HG03103 (cell line): ENCODE results near the gene FCGR2B.
"Not testable (repeated sequence)": the region's sequence is repeated elsewhere in the genome, so short reads cannot be mapped to it uniquely, and the experiment has no call there.

Source experiments
- ATAC-seq: cut with Tn5 transposase; IDR thresholded peaks from one replicate; pipeline ENCODE4 v1.9.1; 2021; ENCODE audit warnings: low read depth; ENCODE audit not compliant: unreplicated experiment

Gene FCGR2B

DNA sequence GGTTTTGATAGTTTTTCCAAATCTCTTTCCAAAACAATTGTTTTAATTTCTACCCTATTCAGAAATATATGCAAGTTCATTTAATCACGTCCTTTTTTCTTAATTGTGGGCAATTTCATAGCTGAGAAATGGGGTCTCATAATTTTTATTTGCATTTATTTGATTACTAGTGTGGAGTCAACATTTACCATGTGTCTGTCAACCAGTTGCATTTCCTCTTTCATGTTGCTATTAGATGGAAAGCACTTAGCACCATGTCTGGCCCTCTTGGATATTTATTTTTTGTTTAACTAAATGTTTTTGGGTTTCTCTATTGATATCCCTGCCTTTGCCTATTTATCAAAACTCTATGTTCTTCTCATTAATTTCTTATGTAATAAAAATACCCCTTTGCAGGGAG, 18.1 kb upstream of the FCGR2B start:
- not testable (repeated sequence) for ATAC-seq

DNA sequence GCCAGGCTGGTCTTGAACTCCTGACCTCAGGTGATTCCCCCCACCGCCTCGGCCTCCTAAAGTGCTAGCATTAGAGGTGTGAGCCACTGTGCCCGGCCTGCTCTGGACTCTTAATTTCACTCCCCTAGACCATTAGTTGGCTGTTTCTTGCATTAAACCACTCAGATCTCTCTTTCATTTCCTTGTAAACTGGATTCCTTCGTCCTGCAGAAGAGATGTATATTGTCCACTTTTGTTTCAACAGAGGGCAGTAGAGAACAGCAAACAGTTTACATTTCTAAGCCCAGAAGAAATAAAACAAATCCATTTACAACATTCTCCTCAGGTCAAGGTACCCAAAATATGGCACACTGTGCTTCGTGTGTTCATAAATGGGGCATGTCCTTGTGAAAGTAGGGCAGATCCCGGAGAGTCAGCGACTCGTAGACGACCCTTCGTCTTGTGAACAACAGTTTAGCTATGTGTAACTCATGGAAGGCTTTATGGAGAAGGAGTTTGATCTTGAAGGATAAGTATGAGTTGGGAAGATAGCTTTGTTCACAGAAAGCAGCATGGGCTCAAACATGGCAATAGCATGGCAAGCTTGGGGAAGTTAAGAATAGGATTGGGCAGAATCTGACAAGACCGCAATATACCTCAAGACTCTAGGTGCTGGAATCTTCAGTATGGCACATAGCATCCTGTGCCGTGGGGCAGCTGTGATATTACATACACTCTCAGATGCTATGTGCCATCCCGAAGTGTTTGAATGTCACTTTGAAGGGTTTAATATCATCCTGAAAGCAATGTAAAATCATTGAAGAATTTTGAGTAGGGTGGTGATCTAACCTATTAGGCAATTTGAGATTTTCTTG, 15.2 kb upstream of the FCGR2B start:
- ATAC-seq: not testable (repeated sequence)

DNA sequence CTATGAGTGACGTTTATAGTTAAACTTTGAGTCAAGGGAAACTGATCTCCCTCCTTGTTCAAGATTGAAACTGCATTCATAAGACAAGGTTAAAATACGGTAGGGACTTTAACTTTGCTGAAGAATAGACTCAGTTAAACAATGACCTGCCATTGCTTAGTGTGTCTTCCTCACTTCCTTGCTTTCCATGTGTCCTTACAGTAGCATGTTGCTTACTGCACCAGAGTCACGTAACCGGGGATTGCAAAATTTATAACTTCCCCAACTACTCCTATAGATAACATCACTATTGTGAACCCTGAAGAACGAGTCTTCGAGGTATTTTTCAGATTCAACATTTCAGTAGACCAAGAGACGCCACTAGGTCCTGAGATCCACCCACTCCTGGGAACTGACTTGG, 9.4 kb upstream of the FCGR2B start:
- not testable (repeated sequence) for ATAC-seq

DNA sequence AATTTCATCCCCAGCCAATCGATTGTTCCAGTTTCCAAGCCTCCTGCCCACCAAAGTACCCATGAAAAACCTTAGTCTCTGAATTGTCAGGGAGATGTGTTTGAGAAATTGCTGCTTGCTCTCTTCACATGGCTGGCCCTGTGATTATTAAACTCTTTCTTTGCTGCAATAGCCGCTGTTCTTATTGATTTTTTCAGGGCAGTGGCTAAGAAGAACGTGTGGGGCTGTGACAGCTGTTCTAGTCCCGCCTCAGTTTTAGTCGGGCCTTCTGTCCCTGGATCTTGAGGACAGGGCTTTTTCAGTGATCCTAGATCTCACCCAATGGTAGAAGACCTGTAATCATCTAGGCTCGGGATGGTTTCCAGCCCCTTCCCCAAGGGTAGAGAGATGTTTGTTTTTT, 9.0 kb upstream of the FCGR2B start:
- ATAC-seq: not testable (repeated sequence)

DNA sequence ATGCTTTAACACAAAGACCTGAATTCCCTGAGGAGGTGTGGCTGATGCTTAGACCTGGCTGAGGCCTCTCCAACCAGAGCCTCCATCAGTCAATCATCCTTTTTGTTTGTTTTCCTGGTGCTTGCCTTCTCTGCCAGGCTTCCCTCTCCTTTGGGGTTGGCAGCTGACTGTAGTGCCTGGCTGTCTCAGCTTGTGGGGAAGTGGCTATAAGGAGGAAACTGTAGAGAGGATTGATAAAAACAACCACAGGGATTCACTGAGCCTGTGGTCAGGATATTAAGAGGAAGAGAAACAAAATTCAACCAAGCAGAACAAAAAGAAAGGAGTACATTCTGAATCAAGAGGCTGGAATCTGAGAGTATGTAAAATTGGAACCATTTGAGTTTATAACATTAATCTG, 4.4 kb upstream of the FCGR2B start:
- ATAC-seq: not testable (repeated sequence)

DNA sequence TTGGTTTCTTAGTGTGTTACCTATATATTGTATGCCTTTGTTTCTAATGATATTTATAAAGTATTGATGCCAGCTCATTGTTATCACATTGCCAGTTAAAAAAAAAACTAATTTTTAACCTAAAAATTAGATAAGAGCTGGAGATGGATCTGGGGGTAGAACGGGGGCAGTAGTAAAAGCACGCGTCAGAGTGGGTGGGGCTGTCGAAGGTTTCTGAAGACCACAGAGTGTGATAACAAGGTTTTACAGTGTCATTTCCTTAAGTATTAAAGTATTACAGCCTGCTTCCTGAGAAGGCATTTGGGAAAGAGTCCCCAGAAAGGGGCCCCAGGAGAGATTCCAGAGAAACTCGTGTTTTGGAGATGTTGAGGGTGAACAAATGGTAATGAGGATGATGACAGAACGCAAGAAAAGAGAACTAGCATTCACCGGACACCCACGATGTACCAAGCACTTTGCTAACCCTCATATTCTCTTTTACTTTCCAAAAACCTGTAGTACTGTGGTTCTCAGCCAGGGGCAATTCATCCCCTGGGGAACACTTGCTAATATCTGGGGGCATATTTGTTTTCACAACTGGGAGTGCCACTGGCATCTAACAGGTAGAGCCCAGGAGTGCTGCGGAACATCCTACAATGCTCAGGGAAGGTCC, 1.2 kb upstream of the FCGR2B start:
- not testable (repeated sequence) for ATAC-seq

DNA sequence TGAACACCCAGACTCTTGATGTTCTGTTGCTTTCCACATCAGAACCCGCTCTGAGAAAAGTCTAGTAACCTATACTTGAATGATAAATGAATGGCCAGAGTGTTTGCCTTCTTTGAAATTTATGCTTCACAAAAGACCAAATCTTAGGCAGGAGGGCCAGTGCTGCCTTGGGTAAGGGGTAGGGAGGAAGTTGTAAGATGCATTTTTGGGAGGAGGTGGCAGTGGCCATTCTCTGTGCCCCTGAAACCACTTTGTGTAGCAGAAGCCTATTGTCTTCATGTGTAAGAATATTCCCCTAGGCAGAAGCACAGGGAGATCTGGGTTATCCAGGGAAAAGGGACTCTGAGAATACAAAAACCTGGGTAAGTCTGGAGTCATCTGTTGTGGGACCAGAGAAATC, 626 bp downstream of the FCGR2B start:
- not testable (repeated sequence) for ATAC-seq

DNA sequence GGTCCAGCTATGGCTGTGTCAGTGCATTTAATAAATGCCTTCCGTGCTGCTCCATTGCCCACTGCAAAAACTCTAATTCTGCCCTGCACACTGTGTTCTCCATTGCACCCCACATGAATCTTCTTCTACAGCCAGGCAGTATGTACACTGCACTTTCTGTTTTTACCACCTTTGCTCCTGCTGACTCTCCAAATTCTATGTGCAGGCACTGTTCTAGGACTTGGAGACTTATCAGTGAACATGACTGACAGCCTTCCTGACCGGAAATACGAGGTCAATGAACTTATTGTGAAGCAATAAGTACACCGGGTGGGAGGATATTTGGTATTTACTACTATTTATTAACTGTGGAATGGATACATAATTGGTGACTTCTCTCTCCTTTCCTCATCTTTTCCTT, 1.7 kb downstream of the FCGR2B start:
- not testable (repeated sequence) for ATAC-seq

DNA sequence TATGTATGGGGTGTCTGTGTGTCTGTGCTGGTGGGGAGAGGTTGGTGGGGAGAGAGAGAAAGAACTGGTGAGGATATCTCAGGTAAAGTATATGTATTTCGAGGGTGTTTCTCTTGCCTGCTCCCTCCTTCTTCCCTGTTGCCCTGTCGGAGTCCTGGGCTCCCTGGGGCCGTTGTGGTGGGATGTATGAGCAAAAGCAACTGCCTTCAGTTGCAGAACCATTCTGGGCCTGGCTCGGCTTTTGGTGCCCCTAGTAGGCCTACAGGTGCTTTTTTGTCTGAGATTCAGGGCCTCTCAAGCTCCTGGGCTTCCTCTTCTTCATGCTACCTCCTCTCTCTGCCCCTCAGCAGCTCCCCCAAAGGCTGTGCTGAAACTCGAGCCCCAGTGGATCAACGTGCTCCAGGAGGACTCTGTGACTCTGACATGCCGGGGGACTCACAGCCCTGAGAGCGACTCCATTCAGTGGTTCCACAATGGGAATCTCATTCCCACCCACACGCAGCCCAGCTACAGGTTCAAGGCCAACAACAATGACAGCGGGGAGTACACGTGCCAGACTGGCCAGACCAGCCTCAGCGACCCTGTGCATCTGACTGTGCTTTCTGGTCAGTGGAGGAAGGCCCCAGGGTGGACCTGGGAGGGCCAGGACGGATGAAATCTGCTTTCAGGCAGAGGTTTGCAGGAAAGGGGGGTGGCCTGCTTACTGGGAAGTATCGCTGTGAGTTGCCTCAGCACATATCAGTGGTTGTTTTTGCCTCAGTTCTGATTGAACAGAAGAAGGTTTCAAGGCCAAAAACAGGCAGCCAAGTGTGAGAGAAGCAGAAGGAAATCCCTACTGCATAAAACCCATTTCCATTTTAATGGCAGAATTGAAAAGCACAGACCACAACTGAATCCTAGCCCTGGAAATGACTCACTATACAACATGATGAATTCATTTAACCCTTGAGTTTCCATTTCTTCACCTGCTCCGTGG, 8.4 kb downstream of the FCGR2B start:
- ATAC-seq: not testable (repeated sequence)

DNA sequence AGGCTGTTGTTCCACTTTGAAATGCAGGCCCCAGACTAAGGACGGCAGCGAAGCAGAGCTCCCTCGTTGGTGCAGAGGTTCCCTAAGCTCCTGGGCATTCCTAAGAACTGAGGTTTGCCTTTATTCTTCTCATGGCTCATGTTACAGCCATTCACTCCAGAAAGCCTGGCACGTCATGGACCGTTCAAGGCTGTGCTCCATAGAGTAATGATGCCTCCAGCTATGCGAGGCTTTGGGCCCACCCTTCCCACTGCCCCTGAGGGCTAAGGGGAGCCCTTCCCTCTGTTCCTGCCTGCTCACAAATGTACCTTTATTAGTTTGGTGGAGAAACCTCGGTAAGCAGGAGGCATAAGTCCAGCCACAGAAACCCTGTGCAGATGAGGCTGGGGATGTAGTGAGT, 10.5 kb downstream of the FCGR2B start:
- not testable (repeated sequence) for ATAC-seq

DNA sequence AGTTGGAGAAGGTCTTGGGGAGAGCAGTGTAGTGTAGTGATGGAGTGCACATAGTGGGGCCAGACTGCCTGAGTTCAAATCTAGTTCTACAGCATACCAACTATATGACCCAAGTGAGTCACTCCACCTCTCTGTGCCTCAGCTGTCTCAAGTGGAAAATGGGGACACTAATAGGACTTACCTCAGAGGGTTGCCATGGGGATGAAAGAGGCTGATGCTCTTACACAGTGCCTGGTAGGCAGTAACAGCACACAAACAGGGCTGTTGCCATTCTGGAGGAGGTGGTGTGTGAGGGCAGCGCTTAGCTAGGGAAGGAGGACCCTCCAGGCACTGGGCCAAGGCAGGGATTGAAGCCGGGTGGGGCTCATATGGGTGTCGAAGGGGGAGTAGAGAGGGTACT, 11.5 kb downstream of the FCGR2B start:
- ATAC-seq: not testable (repeated sequence)

DNA sequence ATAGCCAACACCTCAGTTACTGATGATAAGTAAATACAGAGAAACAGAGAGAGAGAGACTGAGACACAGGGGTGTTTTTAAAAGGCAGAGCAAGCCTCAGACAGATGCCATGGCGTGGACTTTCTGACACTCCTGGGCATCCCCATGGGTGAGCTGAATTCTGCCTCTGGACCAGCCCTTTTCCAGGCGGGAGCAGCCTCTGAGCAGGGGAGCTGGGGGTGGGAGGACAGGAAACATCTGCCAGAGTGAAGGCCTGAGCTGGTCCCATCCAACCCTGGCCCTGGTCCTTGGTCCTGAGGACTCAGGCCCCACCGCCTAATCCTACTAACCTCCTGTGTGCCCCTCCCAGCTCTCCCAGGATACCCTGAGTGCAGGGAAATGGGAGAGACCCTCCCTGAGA, 12.0 kb downstream of the FCGR2B start:
- not testable (repeated sequence) for ATAC-seq

DNA sequence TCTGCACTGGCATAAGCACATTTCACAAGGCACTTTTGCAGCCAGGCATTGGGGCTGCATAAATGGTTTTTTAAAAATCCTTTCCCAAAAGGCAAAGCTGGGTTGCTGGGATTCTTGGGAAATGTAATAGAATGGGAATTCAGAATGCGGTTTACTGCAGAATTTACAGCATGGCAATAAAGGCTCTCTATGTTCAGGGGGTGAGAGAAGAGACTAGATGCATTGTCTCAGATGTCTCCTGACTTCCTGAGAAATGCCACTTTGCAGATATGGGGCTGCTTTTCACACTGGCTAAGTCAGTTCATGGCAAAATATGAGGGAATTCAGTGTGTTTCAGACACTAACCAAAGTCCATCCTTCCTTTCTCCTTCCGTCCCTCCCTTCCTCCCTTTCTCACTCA, 13.5 kb downstream of the FCGR2B start:
- ATAC-seq: no peak

DNA sequence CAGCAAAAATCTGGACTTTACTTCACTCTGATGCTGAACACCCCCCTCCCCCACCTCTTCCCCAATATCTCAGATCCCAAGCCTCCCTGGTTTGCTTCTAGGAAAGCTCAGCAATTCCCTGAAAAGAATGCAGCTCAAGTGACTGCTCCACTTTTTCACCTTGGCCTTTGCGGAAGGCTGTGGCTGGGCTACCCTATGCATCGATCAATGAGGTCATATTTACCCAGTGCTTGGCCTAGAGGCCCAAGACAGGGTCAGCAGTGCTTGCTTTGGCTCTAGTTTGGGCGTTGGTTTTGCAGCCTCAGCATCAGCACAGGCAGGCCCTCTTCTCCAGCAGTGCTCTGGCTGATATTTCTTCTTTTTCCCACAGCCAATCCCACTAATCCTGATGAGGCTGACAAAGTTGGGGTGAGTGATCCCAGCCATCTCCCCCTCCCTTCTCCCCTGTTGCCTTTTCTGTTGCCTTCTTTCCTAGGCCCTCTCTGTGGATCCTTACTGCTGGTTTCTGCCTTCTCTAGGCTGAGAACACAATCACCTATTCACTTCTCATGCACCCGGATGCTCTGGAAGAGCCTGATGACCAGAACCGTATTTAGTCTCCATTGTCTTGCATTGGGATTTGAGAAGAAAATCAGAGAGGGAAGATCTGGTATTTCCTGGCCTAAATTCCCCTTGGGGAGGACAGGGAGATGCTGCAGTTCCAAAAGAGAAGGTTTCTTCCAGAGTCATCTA, 14.2 kb downstream of the FCGR2B start:
- ATAC-seq: no peak

DNA sequence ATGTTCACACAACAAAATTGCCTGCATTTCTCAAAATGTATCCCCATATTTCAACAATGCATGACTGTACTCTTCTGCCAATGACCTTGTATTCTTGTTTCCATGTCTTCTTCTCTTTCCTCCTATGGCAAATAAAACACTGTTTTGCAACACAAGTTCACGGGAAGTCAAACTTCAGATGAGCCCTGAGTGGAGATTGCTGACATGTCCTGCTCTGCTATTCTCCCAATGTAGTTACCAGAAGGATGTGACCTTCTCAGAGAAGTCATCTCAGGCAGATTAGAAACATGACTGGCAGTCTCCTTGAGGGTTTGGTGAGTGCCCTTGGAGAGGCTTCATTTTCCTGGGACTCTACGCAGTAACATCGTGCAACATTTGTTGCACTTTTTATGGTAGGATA, 15.6 kb downstream of the FCGR2B start:
- ATAC-seq: no peak

DNA sequence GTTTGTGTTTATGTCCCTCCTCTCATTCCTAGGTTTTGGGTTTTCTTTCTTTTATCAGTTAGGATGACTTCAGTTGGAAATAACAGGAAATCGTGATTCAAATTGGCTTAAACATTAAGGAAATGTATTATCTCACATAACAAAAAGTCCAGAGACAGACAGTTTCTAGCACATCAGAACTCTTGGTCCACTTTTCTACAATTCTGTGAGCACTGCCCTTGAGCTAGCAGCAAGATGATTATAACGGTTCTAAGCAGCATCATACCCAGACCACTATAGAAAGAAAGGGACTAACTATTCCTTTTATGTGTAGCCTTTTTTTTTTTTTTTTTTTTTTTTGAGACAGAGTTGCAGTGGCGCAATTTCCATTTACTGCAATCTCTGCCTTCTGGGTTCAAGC, 18.9 kb downstream of the FCGR2B start:
- ATAC-seq: no peak

DNA sequence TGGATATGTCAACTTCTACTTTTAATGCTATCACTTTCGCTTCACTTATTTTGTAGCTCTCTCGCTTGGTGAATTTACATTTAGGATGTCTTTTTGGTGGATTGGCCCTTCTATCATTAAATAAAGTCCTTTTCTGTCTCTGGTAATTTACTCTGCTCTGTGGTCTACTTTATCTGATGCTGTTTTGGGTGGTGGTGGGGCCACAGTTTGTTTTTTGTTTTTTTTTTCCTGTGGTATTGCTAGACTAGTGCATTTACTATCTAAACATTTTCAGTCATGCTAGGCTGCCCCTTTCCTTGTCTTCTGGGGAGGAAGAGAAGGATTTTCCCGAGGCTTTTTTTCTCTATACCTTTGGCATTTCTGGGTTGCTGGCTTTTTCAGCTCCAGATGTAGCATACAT, 26.0 kb downstream of the FCGR2B start:
- no peak for ATAC-seq

DNA sequence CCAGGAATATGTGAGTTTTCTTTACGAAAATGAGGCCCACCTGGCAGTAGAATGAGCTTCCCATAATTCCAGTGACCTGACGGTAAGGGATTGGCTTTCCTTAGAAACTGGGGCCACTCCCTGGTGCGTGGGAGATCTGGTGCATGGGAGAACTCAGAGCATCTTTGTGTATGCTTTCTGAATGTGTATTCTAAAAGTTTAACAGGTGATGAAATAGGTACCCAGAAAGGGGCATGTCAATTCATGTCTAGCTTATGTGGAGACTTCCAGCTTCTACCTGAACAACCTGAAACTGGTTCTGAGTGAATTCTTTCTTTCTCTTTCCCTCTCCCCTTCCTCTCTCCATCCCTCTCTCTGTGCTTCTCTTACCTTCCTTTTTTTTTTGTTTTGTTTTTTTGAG, 28.9 kb downstream of the FCGR2B start:
- ATAC-seq: no peak

DNA sequence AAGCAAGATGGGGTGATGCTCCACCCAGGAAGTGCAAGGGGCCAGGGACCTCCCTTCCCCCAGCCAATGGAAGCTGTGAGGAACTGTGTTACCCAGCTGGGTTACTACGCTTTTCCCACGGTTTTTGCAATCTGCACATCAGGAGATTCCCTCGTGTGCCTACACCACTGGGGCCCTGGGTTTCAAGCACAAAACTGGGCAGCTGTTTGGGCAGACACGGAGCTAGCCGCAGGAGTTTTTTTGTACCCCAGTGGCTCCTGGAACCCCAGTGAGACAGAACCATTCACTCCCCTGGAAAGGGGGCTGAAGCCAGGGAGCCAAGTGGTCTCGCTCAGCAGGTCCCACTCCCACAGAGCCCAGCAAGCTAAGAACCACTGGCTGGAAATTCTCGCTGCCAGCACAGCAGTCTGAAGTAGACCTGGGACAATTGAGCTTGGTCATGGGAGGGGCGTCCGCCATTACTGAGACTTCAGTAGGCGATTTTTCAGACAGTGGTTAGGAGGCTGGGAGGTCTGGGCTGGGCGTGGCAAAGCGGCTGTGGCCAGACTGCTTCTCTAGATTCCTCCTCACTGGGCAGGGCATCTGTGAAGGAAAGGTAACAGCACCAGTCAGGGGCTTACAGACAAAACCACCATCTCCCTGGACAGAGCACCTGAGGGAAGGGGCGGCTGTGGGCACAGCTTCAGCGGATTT, 30.2 kb downstream of the FCGR2B start:
- not testable (repeated sequence) for ATAC-seq

DNA sequence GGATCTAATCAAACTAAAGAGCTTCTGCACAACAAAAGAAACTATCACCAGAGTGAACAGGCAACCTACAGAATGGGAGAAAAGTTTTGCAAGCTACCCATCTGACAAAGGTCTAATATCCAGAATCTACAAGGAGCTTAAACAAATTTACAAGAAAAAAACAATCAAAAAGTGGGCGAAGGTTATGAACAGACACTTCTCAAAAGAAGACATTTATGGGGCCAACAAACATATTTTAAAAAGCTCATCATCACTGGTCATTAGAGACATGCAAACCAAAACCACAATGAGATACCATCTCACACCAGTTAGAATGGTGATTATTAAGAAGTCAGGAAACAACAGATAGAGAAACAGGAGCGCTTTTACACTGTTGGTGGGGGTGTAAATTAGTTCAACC, 35.4 kb downstream of the FCGR2B start:
- not testable (repeated sequence) for ATAC-seq
